Endothelial cell of umbilical vein (primary cell): Measurements from ENCODE around the gene GGT5. TPM values are rescaled to one million over a fixed set of nuclear protein-coding genes. Genes with fewer than 3 reads are reported as not detected.

Experiments
- BruUV-seq: library from RNA; stranded (reverse); fragments of 400-500 nt; replicated peaks from 2 replicates; lab custom pipeline; 2021; lab: Mats Ljungman, UMichigan
- CTCF ChIA-PET: fragments of 300-600, 350-600 bp; sonication (Branson Sonifier 250); formaldehyde crosslinking; loops from one replicate; lab custom pipeline; 2021; ENCODE audit warnings: antibody characterized with exemption, inconsistent platforms; lab: Charles Lee
- POLR2A ChIA-PET: fragments of 300-600, 350-600 bp; sonication (Branson Sonifier 250); formaldehyde crosslinking; loops from one replicate; lab custom pipeline; 2021; ENCODE audit warnings: antibody characterized with exemption, inconsistent platforms; lab: Charles Lee
- DNase-seq: peaks from one replicate; pipeline ENCODE4 v3.0.0-alpha.2; 2011; ENCODE audit warnings: low read depth, low spot score
- FAIRE-seq: peaks from 2 replicates; lab custom pipeline; 2011; peaks lifted over from hg19 to GRCh38; lab: Jason Lieb, UNC
- H2AFZ ChIP-seq: 2 replicates; pipeline ENCODE4 v1.6.0; 2012; ENCODE audit warnings: low read depth, low read length, control low read depth, inconsistent platforms
- H3K27ac ChIP-seq: 2 replicates; pipeline ENCODE4 v1.5.1; 2011; ENCODE audit warnings: low read depth, mild to moderate bottlenecking, control low read depth, low read length, moderate library complexity; ENCODE audit not compliant: insufficient read depth
- H3K27me3 ChIP-seq, 2 experiments: 2 replicates each; pipeline versions ENCODE4 v1.6.0 to v1.6.1; 2011; ENCODE audit warnings: low read length in 2 of 2, mixed read lengths in 1 of 2; ENCODE audit not compliant: control insufficient read depth in 2 of 2, insufficient read depth in 2 of 2
- H3K36me3 ChIP-seq, 2 experiments: 2 replicates in 1 of 2; 3 replicates in 1 of 2; pipeline ENCODE4 v1.5.1; 2011; ENCODE audit warnings: low read length in 2 of 2, mild to moderate bottlenecking in 1 of 2, moderate library complexity in 1 of 2; ENCODE audit not compliant: control insufficient read depth in 2 of 2, insufficient read depth in 2 of 2; ENCODE audit errors: extremely low read depth in 1 of 2
- H3K4me1 ChIP-seq: 3 replicates; pipeline ENCODE4 v1.5.1; 2011; ENCODE audit warnings: mild to moderate bottlenecking, low read length; ENCODE audit not compliant: control insufficient read depth, insufficient read depth; ENCODE audit errors: extremely low read depth
- H3K4me2 ChIP-seq: 2 replicates; pipeline ENCODE4 v1.6.1; 2011; ENCODE audit warnings: low read length, control low read depth, mixed read lengths; ENCODE audit not compliant: insufficient read depth
- H3K4me3 ChIP-seq, 3 experiments: fragments of 200-600 bp in 1 of 3; sonication (generic), shearing (Covaris generic) in 1 of 3; replicated peaks in 1 of 3; 2 replicates each; pipeline ENCODE4 v1.5.1; 2011 to 2016; ENCODE audit warnings: control low read depth in 3 of 3, low read length in 3 of 3, mild to moderate bottlenecking in 2 of 3, inconsistent platforms in 1 of 3, low read depth in 1 of 3, moderate library complexity in 1 of 3; ENCODE audit not compliant: insufficient read depth in 1 of 3
- H3K79me2 ChIP-seq: 2 replicates; pipeline ENCODE4 v1.6.0; 2012; ENCODE audit warnings: low read length, inconsistent platforms; ENCODE audit not compliant: control insufficient read depth, insufficient read depth
- H3K9ac ChIP-seq: replicated peaks from 2 replicates; pipeline ENCODE3; 2011; ENCODE audit warnings: low read length, control low read depth; ENCODE audit not compliant: insufficient read depth; ENCODE audit errors: extremely low read depth
- H3K9me1 ChIP-seq: replicated peaks from 3 replicates; pipeline ENCODE4 v1.6.0; 2011; ENCODE audit warnings: mild to moderate bottlenecking, low read length; ENCODE audit not compliant: control insufficient read depth, insufficient read depth; ENCODE audit errors: extremely low read depth
- H3K9me3 ChIP-seq: replicated peaks from 2 replicates; pipeline ENCODE4 v1.5.1; 2012; ENCODE audit warnings: low read length, inconsistent platforms; ENCODE audit not compliant: control insufficient read depth, insufficient read depth
- H4K20me1 ChIP-seq: replicated peaks from 2 replicates; pipeline ENCODE3; 2011; ENCODE audit warnings: mild to moderate bottlenecking, low read length; ENCODE audit not compliant: control insufficient read depth, insufficient read depth; ENCODE audit errors: extremely low read depth
- CTCF ChIP-seq, 2 donors: IDR thresholded peaks; 1 replicate in 1 of 2; 2 replicates in 1 of 2; pipeline ENCODE4 v1.5.1; 2011; ENCODE audit warnings: low read length in 2 of 2, mild to moderate bottlenecking in 2 of 2, moderate library complexity in 2 of 2, control low read depth in 1 of 2, inconsistent platforms in 1 of 2, low read depth in 1 of 2; ENCODE audit not compliant: insufficient read depth in 1 of 2; ENCODE audit errors: extremely low read depth in 1 of 2
- EZH2 ChIP-seq: IDR thresholded peaks from 2 replicates; pipeline ENCODE4 v1.6.1; 2012; ENCODE audit warnings: borderline replicate concordance, low read depth, mild to moderate bottlenecking, moderate library complexity, low read length, inconsistent platforms; ENCODE audit not compliant: severe bottlenecking
- FOS ChIP-seq: IDR thresholded peaks from 2 replicates; pipeline ENCODE4 v1.6.1; 2011; ENCODE audit warnings: mild to moderate bottlenecking, low read length, moderate library complexity, borderline replicate concordance; ENCODE audit not compliant: insufficient read depth
- GATA2 ChIP-seq: IDR thresholded peaks from 2 replicates; pipeline ENCODE4 v1.7.0; 2011; ENCODE audit warnings: low read depth, mild to moderate bottlenecking, moderate library complexity, mixed read lengths, low read length; ENCODE audit not compliant: insufficient read length, insufficient read depth
- JUN ChIP-seq: IDR thresholded peaks from 2 replicates; pipeline ENCODE4 v1.6.1; 2011; ENCODE audit warnings: borderline replicate concordance, low read depth; ENCODE audit not compliant: insufficient read length, insufficient read depth
- MYC ChIP-seq: IDR thresholded peaks from one replicate; pipeline ENCODE4 v1.6.1; 2011; ENCODE audit warnings: mild to moderate bottlenecking, low read depth, low read length
- POLR2A ChIP-seq: IDR thresholded peaks from 2 replicates; pipeline ENCODE4 v1.6.1; 2012; ENCODE audit warnings: low read depth, mild to moderate bottlenecking, control low read depth, low read length
- POLR2AphosphoS5 ChIP-seq: IDR thresholded peaks from 2 replicates; pipeline ENCODE4 v1.6.1; 2012; ENCODE audit warnings: low read depth, mild to moderate bottlenecking, control low read depth, low read length, moderate library complexity; ENCODE audit not compliant: insufficient read depth
- dilution Hi-C: fragments of 300-500 bp; cut with MboI; formaldehyde crosslinking; loops from one replicate; pipeline ENCODE4 v1.15.0; 2019; ENCODE audit warnings: low sequenced_read_pairs; ENCODE audit not compliant: extremely low pct_ligation_motif_present
- intact Hi-C: fragments of 100-400 bp; cut with micrococcal nuclease; formaldehyde crosslinking; loops from one replicate; pipeline ENCODE4 v1.10.0; 2022
- polyA plus RNA-seq, 4 experiments: library from polyadenylated mRNA; depleted of rRNA in 3 of 4; stranded (reverse) in 3 of 4; unstranded in 1 of 4; fragments of >200 nt; gene quantifications; 2 replicates each; pipeline versions ENCODE4 v1.2.1 to v1.2.3, GENCODE V29; 2011 to 2012; ENCODE audit warnings: missing spikeins in 1 of 4
- total RNA-seq: library from RNA; stranded (reverse); gene quantifications from 2 replicates; pipeline ENCODE4 v1.2.3, GENCODE V29; 2021
- TF ChIP-seq, protein P1 (sequence below): IDR thresholded peaks from 2 replicates; pipeline ENCODE4 v1.6.1; 2011; ENCODE audit not compliant: insufficient read depth, insufficient read length

GGT5 gene
- total and polyA plus RNA-seq, 2 donors (not counting 3 experiments of a cell fraction or from before 2014, with no cell fraction given) = 45.9 to 293 TPM

DNA sequence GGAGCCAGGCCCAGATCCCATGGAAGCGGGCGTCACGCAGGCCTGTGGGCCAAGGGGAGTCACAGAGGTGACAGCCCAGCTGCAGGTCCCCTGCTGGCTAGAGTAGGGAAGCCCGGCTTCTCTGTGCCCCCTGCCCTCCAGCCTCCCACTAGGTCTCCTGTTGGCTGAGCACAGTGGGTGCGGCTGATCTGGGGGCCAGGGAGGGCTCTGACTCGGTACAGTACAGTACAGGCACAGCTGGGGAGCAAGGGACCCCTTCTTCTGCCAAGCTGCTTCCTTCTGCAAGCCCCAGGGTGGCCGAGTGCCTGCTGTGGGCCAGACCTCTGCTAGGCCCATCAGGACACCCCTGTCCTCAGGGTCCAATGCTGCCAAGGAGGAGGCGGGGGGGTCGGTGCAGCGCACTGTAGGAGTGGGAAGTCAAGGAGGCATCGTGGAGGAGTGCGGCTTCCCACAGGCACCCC is 53.5 kb downstream of the GGT5 start:
- TF ChIP-seq CTCF (IDR thresholded peaks at IDR 0.05; ENCODE audit: extremely low read depth in 1 of 2, insufficient read depth in 1 of 2, low read depth in 1 of 2, low read length in 2 of 2) = peak in 1 of 2 donors; percentile 7
- no peak for TF ChIP-seq POLR2A
- no peaks in the 10 kb centered on the region for H3K9me1 ChIP-seq
- H3K79me2 ChIP-seq = no peaks in the 10 kb centered on the region
- H3K4me2 ChIP-seq = no peak overlapping the region
- no peak for DNase-seq
- FAIRE-seq = no peak
- H3K9ac ChIP-seq = no peak overlapping the region
- CTCF ChIA-PET = interaction anchor here (0.8 to 4.6 kb wide), 5 partner anchors 15 to 55 kb away, joined by 3 to 164 read pairs (median 33); partner anchors contain the start of gene GGT5
- no peak overlapping the region for H3K4me3 ChIP-seq
- intact Hi-C loops = no loop called here
- H3K4me1 ChIP-seq = peaks cover 9% of the 10 kb centered on the region
- H3K27ac ChIP-seq = no peak overlapping the region
- no TSS peak for BruUV-seq
- no peaks in the 10 kb centered on the region for H3K36me3 ChIP-seq
- H3K27me3 ChIP-seq = no peaks in the 10 kb centered on the region
- no peaks in the 10 kb centered on the region for H4K20me1 ChIP-seq
- dilution Hi-C loops = no loop called here
- H2AFZ ChIP-seq = no peak overlapping the region
- POLR2A ChIA-PET = no interaction called here
- no peaks in the 10 kb centered on the region for H3K9me3 ChIP-seq

GRCh38 chr22:24190596-24191208 is 54.2 kb downstream of the GGT5 start:
- dilution Hi-C loops = no loop called here

More at GRCh38 chr22:24190596-24191208, 54.2 kb downstream of the GGT5 start:
- ChIA-PET POLR2A (interaction anchor here (0.9 kb wide), 2 partner anchors 49 to 57 kb away, joined by 3 to 4 read pairs; no protein-coding TSS in a partner anchor), CTCF (interaction anchor here (0.9 to 4.6 kb wide), 16 partner anchors 8 to 130 kb away, joined by 3 to 164 read pairs (median 6); partner anchors contain the start of gene GGT5)
- Histone ChIP-seq H4K20me1 (no peaks in the 10 kb centered on the region), H3K36me3 (no peaks in the 10 kb centered on the region), H2AFZ (no peak overlapping the region), H3K79me2 (no peaks in the 10 kb centered on the region), H3K4me3 (no peak overlapping the region), H3K9me3 (no peaks in the 10 kb centered on the region), H3K9ac (no peak overlapping the region), H3K4me2 (no peak overlapping the region), H3K27me3 (no peaks in the 10 kb centered on the region), H3K4me1 (peaks cover 9% of the 10 kb centered on the region), H3K27ac (no peak overlapping the region), H3K9me1 (no peaks in the 10 kb centered on the region)
- DNase-seq (no peak), FAIRE-seq (no peak)
- intact Hi-C loops = no loop called here
- BruUV-seq = no TSS peak
- no peak for TF ChIP-seq POLR2AphosphoS5
- no peak for TF ChIP-seq MYC
- TF ChIP-seq CTCF (IDR thresholded peaks at IDR 0.05; ENCODE audit: extremely low read depth in 1 of 2, insufficient read depth in 1 of 2, low read depth in 1 of 2, low read length in 2 of 2) = no peak
- TF ChIP-seq, protein P1, sequence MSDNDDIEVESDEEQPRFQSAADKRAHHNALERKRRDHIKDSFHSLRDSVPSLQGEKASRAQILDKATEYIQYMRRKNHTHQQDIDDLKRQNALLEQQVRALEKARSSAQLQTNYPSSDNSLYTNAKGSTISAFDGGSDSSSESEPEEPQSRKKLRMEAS = no peak
- TF ChIP-seq JUN = no peak
- TF ChIP-seq EZH2 = no peak
- no peak for TF ChIP-seq POLR2A
- no peak for TF ChIP-seq GATA2
- TF ChIP-seq FOS = no peak
